HL-60/S4 treated with phorbol 12-myristate 13-acetate at 8.2 ng/mL for 4 days and 3 days (cell line): ENCODE measurements around the gene PAIP2.

ENCODE experiments used
- in situ Hi-C: fragments of 300-500 bp; cut with MboI; formaldehyde crosslinking; loops from 2 replicates; pipeline ENCODE4 v1.15.0; 2022; ENCODE audit warnings: low sequenced_read_pairs

PAIP2 gene

GRCh38 chr5:139390639-139391569, 49.2 kb downstream of the PAIP2 start:
- in situ Hi-C loops = no loop called here

- in situ Hi-C loops = no loop called here
These were observed 50.1 kb downstream of the PAIP2 start for GRCh38 chr5:139391570-139392323.

GRCh38 chr5:139392324-139392677, 50.6 kb downstream of the PAIP2 start:
- in situ Hi-C loops = no loop called here

- in situ Hi-C loops = no loop called here
These were observed 51.2 kb downstream of the PAIP2 start for GRCh38 chr5:139392678-139393496.

GRCh38 chr5:139393497-139394122, 52.0 kb downstream of the PAIP2 start:
- in situ Hi-C loops = no loop called here

- in situ Hi-C loops = no loop called here
These were observed 52.5 kb downstream of the PAIP2 start for GRCh38 chr5:139394123-139394653.

- in situ Hi-C loops = no loop called here
These were observed 53.3 kb downstream of the PAIP2 start, which contains the start of gene PROB1 for GRCh38 chr5:139394654-139395566. TSS of gene PROB1 (minus strand) at chr5:139395104. CDS start at chr5:139395081, 23 bp downstream.

- in situ Hi-C loops = no loop called here
These were observed 54.4 kb downstream of the PAIP2 start for GRCh38 chr5:139395844-139396640.

GRCh38 chr5:139396691-139397090, 55.0 kb downstream of the PAIP2 start:
- in situ Hi-C loops = no loop called here

- in situ Hi-C loops = no loop called here
These were observed 56.3 kb downstream of the PAIP2 start for GRCh38 chr5:139397921-139398320.

- in situ Hi-C loops = no loop called here
These were observed 58.0 kb downstream of the PAIP2 start for GRCh38 chr5:139399501-139400121.

GRCh38 chr5:139401546-139401945, 59.9 kb downstream of the PAIP2 start:
- in situ Hi-C loops = no loop called here

- in situ Hi-C loops = no loop called here
These were observed 61.0 kb downstream of the PAIP2 start for GRCh38 chr5:139402561-139403158.

GRCh38 chr5:139403418-139403786, 61.7 kb downstream of the PAIP2 start:
- in situ Hi-C loops = no loop called here

GRCh38 chr5:139403787-139404483, 62.3 kb downstream of the PAIP2 start, which contains the start of gene SPATA24:
TSS of gene SPATA24 (minus strand) at chr5:139404089. CDS start at chr5:139404060, 29 bp downstream.
- in situ Hi-C loops = no loop called here

- in situ Hi-C loops = no loop called here
These were observed 62.8 kb downstream of the PAIP2 start for GRCh38 chr5:139404484-139404840.

- in situ Hi-C loops = no loop called here
These were observed 65.3 kb downstream of the PAIP2 start for GRCh38 chr5:139406963-139407362.
